ENCODE results near the gene TCP10L.

GRCh38 chr21:32590130-32590529 is 4.8 kb upstream of the TCP10L start:
- no peak for TF ChIP-seq CTCF (IDR thresholded peaks at IDR 0.05)
- TF ChIP-seq ZBTB21 (CRISPR knock-in tag; IDR thresholded peaks at IDR 0.05; ENCODE audit: borderline replicate concordance): no peak
- TF ChIP-seq ZNF121 (CRISPR knock-in tag; IDR thresholded peaks at IDR 0.05): no peak
- TF ChIP-seq ZNF232 (CRISPR knock-in tag; IDR thresholded peaks at IDR 0.05): no peak
- TF ChIP-seq ZNF263 (CRISPR knock-in tag; IDR thresholded peaks at IDR 0.05; ENCODE audit: low read depth): no peak
- TF ChIP-seq ZNF512 (CRISPR knock-in tag; IDR thresholded peaks at IDR 0.05; ENCODE audit: borderline replicate concordance): peak; percentile 44; the same call in 1 of the 2 replicates
- TF ChIP-seq GTF2I (CRISPR knock-in tag; conservative IDR thresholded peaks at IDR 0.05): no peak
- no peak for TF ChIP-seq GABPB1 (CRISPR knock-in tag; IDR thresholded peaks at IDR 0.05)

Data from WTC11 (cell line).